ENCODE measurements around the gene ENDOU. TPM values are rescaled to one million over a fixed set of nuclear protein-coding genes. Genes with fewer than 3 reads are reported as not detected.
"Not testable (repeated sequence)": the region's sequence is repeated elsewhere in the genome, so short reads cannot be mapped to it uniquely, and the experiment has no call there.

ENDOU gene
- total RNA-seq, 1 donor from 2014 or later, result 0.10 TPM

DNA sequence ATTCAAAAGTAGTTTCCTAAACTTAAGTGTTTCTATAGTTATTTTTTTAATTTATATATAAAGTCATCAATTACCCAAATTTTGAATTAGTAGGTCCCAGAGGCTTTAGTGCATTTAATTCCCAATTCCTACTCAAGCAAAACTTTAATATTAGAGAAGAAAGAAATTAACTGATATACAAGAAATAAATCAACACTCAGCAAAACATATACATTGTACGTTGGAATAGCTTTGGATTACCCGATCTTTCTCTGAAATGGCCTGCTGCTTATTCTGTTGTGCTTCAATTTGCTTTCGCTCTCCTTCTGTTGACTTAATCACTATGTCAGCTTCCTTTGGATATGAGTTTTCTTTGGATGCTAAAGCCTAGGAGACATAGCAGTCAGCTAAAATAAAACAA, 37.7 kb downstream of the ENDOU start:
- no peak for DNase-seq (ENCODE audit: low read depth)

GRCh38 chr12:47686645-47687240, 38.5 kb downstream of the ENDOU start:
- DNase-seq (ENCODE audit: low read depth), result peak; percentile 54

- DNase-seq (ENCODE audit: low read depth), result no peak
Measured at GRCh38 chr12:47679785-47680184, 45.5 kb downstream of the ENDOU start.

GRCh38 chr12:47672068-47672467, 53.2 kb downstream of the ENDOU start:
- DNase-seq (ENCODE audit: low read depth), result no peak

DNA sequence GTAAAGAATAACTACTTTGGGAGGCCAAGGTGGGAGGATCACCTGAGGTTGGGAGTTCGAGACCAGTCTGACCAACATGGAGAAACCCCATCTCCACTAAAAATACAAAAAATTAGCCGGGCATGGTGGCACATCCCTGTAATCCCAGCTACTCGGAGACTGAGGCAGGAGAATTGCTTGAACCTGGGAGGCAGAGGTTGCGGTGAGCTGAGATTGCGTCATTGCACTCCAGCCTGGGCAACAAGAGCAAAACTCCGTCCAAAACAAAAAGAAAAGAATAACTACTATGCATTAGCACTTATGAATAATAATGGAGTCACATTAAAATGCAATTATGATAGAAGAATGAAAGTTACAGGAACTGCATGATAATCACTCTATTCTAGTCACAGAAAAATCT, 57.4 kb downstream of the ENDOU start:
- DNase-seq (ENCODE audit: low read depth), result not testable (repeated sequence)

Other genes with a start within 250 kb of the ENDOU start
- gene RPAP3, start 19.5 kb downstream of the ENDOU start, total RNA-seq, result 19.8 and 30.1 TPM in 2 replicates
- 34.4 and 125 TPM in 2 replicates for gene RAPGEF3, start 33.4 kb upstream of the ENDOU start, total RNA-seq
- gene SLC48A1, start 47.7 kb upstream of the ENDOU start, total RNA-seq, result 38.9 and 77.2 TPM in 2 replicates
- gene HDAC7, start 94.4 kb upstream of the ENDOU start, total RNA-seq, result 16.8 and 56.4 TPM in 2 replicates
- gene VDR, start 179.5 kb upstream of the ENDOU start, total RNA-seq, result 2.9 and 6.1 TPM in 2 replicates
- 85.7 and 112 TPM in 2 replicates for gene TMEM106C, start 238.1 kb upstream of the ENDOU start, total RNA-seq

Measured in renal cortical epithelial cell (primary cell).